Body of pancreas (tissue), 4 donors: ENCODE measurements around the gene CYFIP2. TPM values are rescaled to one million over a fixed set of nuclear protein-coding genes. Genes with fewer than 3 reads are reported as not detected.
A peak's percentile ranks its signal among the peaks of the same experiment; 100 is the strongest.

ENCODE experiments used
- ATAC-seq: fragments of 150-250 bp; one replicate; pipeline ENCODE4 v1.9.1; 2016
- DNase-seq, 4 donors: peaks; one replicate each; pipeline ENCODE4 v3.0.0-alpha.2; 2019
- H3K27ac ChIP-seq, 4 donors: fragments of 200-600 bp; sonication (generic); 1 replicate in 3 of 4; 2 replicates in 1 of 4; pipeline versions ENCODE4 v1.5.1 to v1.6.1; 2016 to 2019; ENCODE audit warnings: mild to moderate bottlenecking in 1 of 4, mixed read lengths in 1 of 4, moderate library complexity in 1 of 4
- H3K27me3 ChIP-seq, 2 donors: fragments of 200-600 bp; sonication (generic); one replicate each; pipeline ENCODE4 v1.6.0; 2016; ENCODE audit warnings: mild to moderate bottlenecking in 1 of 2
- H3K36me3 ChIP-seq, 2 donors: fragments of 200-600 bp; sonication (generic); replicated peaks in 1 of 2; 2 replicates each; pipeline ENCODE4 v1.5.1; 2016; ENCODE audit warnings: low read depth in 2 of 2; ENCODE audit not compliant: insufficient read depth in 1 of 2
- H3K4me1 ChIP-seq: fragments of 200-600 bp; sonication (generic); one replicate; pipeline ENCODE4 v1.6.0; 2016
- H3K4me3 ChIP-seq, 2 donors: fragments of 200-600 bp; sonication (generic); 1 replicate in 1 of 2; 2 replicates in 1 of 2; pipeline ENCODE4 v1.5.1; 2016 to 2019
- H3K9me3 ChIP-seq, 3 donors: fragments of 200-600 bp; sonication (generic); 1 replicate in 2 of 3; 2 replicates in 1 of 3; pipeline ENCODE4 v1.5.1; 2016
- CTCF ChIP-seq, 7 experiments: fragments of 450-650 bp in 4 of 7; fragments of 200-600 bp in 3 of 7; sonication (generic) in 3 of 7; IDR thresholded peaks; one replicate each; pipeline ENCODE4 v1.5.1; 2016 to 2019; ENCODE audit warnings: antibody characterized with exemption in 7 of 7
- POLR2A ChIP-seq, 3 donors: fragments of 450-650 bp; IDR thresholded peaks; one replicate each; pipeline ENCODE4 v1.6.1; 2016; ENCODE audit warnings: antibody characterized with exemption in 3 of 3, mild to moderate bottlenecking in 2 of 3
- WGBS, 2 donors: methylation state at CpG; one replicate each; pipeline ENCODE4 v1.1.5; 2017; 5-methylcytosine and 5-hydroxymethylcytosine counted together
- intact Hi-C: fragments of 100-400 bp; cut with DNase I; formaldehyde crosslinking; loops from one replicate; pipeline ENCODE4 v1.15.1; 2023
- total RNA-seq, 2 donors: library from RNA; depleted of rRNA; stranded (reverse); fragments of >200 nt; gene quantifications; one replicate each; pipeline ENCODE4 v1.1.0, GENCODE V29; 2016

CYFIP2 gene
- total RNA-seq, 2 donors from 2014 or later = 15.6 to 22.1 TPM

- ATAC-seq (peak; percentile 38), DNase-seq (peak in 3 of 4 donors; percentile 24 to 34 (median 32))
- no peak overlapping the region for H3K27ac ChIP-seq
- TF ChIP-seq CTCF (IDR thresholded peaks at IDR 0.05) (peak in 5 of 7 experiments; percentile 15 to 36 (median 29)), POLR2A (IDR thresholded peaks at IDR 0.05) (no peak)
- H3K36me3 ChIP-seq = peaks cover 0 to 2% of the 10 kb centered on the region in 2 donors
- H3K9me3 ChIP-seq = no peaks in the 10 kb centered on the region
- intact Hi-C loops = no loop called here
- 74 to 86% methylated on average over 11 to 16 of the region's 16 CpGs for WGBS, 2 donors
- H3K27me3 ChIP-seq = no peaks in the 10 kb centered on the region
- no peak overlapping the region for H3K4me3 ChIP-seq
- H3K4me1 ChIP-seq = no peaks in the 10 kb centered on the region
Observed at GRCh38 chr5:157342822-157343402, 77.0 kb downstream of the CYFIP2 start.

GRCh38 chr5:157343842-157344790 is 78.2 kb downstream of the CYFIP2 start:
- no peak overlapping the region for H3K27ac ChIP-seq
- TF ChIP-seq CTCF (IDR thresholded peaks at IDR 0.05) (no peak), POLR2A (IDR thresholded peaks at IDR 0.05) (no peak)
- no peaks in the 10 kb centered on the region for H3K4me1 ChIP-seq
- H3K4me3 ChIP-seq = no peak overlapping the region
- no peak for ATAC-seq
- WGBS, 2 donors = 75 to 77% methylated on average over 14 of the region's 14 CpGs
- intact Hi-C loops = no loop called here
- DNase-seq = no peak
- peaks cover 0 to 2% of the 10 kb centered on the region in 2 donors for H3K36me3 ChIP-seq
- no peaks in the 10 kb centered on the region for H3K9me3 ChIP-seq
- no peaks in the 10 kb centered on the region for H3K27me3 ChIP-seq

GRCh38 chr5:157345067-157345466 is 79.1 kb downstream of the CYFIP2 start:
- intact Hi-C loops = no loop called here
- H3K9me3 ChIP-seq = no peaks in the 10 kb centered on the region
- H3K27me3 ChIP-seq = no peaks in the 10 kb centered on the region
- H3K4me3 ChIP-seq = no peak overlapping the region
- TF ChIP-seq CTCF (IDR thresholded peaks at IDR 0.05) = no peak
- TF ChIP-seq POLR2A (IDR thresholded peaks at IDR 0.05) = no peak
- no peak for ATAC-seq
- no peak overlapping the region for H3K27ac ChIP-seq
- 56 to 60% methylated on average over 7 of the region's 7 CpGs for WGBS, 2 donors
- peaks cover 0 to 2% of the 10 kb centered on the region in 2 donors for H3K36me3 ChIP-seq
- no peak for DNase-seq
- no peaks in the 10 kb centered on the region for H3K4me1 ChIP-seq

GRCh38 chr5:157345485-157345884 is 79.6 kb downstream of the CYFIP2 start:
- no peak overlapping the region for H3K27ac ChIP-seq
- WGBS, 2 donors = 80% methylated on average over 6 of the region's 6 CpGs
- TF ChIP-seq CTCF (IDR thresholded peaks at IDR 0.05) = no peak
- no peak for TF ChIP-seq POLR2A (IDR thresholded peaks at IDR 0.05)

More at GRCh38 chr5:157345485-157345884, 79.6 kb downstream of the CYFIP2 start:
- no peak for DNase-seq
- intact Hi-C loops = no loop called here
- Histone ChIP-seq H3K4me1 (no peaks in the 10 kb centered on the region), H3K36me3 (peaks cover 0 to 2% of the 10 kb centered on the region in 2 donors), H3K9me3 (no peaks in the 10 kb centered on the region), H3K4me3 (no peak overlapping the region), H3K27me3 (no peaks in the 10 kb centered on the region)
- no peak for ATAC-seq
